NB4 (cell line): ENCODE measurements around the gene BRPF1.

ENCODE experiments used
- CTCF ChIP-seq: IDR thresholded peaks from one replicate; pipeline ENCODE4 v1.5.1; 2012; ENCODE audit warnings: low read depth, low read length
- MAX ChIP-seq: IDR thresholded peaks from 2 replicates; pipeline ENCODE4 v1.6.1; 2011; ENCODE audit warnings: low read depth, low read length
- MYC ChIP-seq: IDR thresholded peaks from 2 replicates; pipeline ENCODE4 v1.6.1; 2011; ENCODE audit warnings: low read depth, low read length

GRCh38 chr3:9715136-9715535 lies 16.4 kb upstream of the BRPF1 start:
- TF ChIP-seq CTCF (no peak), MAX (no peak), MYC (no peak)
